22Rv1 (cell line): ENCODE measurements around the gene TBCCD1.

Experiments used
- H3K27ac ChIP-seq: fragments of 450-650 bp; 2 replicates; pipeline ENCODE4 v1.5.1; 2017
- ZFX ChIP-seq: fragments of 450-650 bp; IDR thresholded peaks from 2 replicates; pipeline ENCODE4 v1.6.1; 2017; ENCODE audit warnings: antibody characterized with exemption, borderline replicate concordance
- TF ChIP-seq, protein P1 (sequence below): fragments of 450-650 bp; IDR thresholded peaks from 2 replicates; pipeline ENCODE4 v1.5.1; 2017; ENCODE audit warnings: mild to moderate bottlenecking

The TBCCD1 gene

GRCh38 chr3:186612721-186613636, 45.8 kb upstream of the TBCCD1 start, which contains the start of gene AHSG:
AHSG (plus strand) TSS chr3:186613060; CDS start chr3:186613142, 82 bp downstream.
- no peak within 1 kb of the TSS for H3K27ac ChIP-seq
- TF ChIP-seq, protein P1, sequence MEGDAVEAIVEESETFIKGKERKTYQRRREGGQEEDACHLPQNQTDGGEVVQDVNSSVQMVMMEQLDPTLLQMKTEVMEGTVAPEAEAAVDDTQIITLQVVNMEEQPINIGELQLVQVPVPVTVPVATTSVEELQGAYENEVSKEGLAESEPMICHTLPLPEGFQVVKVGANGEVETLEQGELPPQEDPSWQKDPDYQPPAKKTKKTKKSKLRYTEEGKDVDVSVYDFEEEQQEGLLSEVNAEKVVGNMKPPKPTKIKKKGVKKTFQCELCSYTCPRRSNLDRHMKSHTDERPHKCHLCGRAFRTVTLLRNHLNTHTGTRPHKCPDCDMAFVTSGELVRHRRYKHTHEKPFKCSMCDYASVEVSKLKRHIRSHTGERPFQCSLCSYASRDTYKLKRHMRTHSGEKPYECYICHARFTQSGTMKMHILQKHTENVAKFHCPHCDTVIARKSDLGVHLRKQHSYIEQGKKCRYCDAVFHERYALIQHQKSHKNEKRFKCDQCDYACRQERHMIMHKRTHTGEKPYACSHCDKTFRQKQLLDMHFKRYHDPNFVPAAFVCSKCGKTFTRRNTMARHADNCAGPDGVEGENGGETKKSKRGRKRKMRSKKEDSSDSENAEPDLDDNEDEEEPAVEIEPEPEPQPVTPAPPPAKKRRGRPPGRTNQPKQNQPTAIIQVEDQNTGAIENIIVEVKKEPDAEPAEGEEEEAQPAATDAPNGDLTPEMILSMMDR: no peak
- no peak for TF ChIP-seq ZFX

DNA sequence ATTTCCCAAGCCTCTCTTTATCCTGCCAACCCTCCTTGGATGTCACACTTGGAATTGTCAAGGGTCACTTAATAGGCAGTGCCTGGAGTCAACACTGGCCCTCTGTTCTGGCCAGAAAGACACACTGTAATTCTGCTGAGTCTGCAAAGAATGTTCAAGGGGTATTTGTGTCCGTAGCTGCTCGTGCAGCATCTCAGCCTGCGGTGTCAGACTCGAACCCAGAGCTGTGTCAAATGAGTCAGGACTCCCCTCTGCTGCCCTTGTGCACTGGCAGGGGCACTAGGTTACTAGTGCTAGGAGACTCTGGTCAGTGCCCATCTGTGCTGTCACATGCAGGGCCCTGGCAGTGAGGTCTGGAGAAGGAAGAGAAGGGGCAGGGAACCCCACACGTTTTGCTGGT, 44.9 kb upstream of the TBCCD1 start:
- TF ChIP-seq, protein P1: no peak
- TF ChIP-seq ZFX: no peak
- no peak overlapping the region for H3K27ac ChIP-seq

GRCh38 chr3:186609247-186609868, 42.2 kb upstream of the TBCCD1 start:
- TF ChIP-seq, protein P1: peak; percentile 57
- no peak for TF ChIP-seq ZFX

DNA sequence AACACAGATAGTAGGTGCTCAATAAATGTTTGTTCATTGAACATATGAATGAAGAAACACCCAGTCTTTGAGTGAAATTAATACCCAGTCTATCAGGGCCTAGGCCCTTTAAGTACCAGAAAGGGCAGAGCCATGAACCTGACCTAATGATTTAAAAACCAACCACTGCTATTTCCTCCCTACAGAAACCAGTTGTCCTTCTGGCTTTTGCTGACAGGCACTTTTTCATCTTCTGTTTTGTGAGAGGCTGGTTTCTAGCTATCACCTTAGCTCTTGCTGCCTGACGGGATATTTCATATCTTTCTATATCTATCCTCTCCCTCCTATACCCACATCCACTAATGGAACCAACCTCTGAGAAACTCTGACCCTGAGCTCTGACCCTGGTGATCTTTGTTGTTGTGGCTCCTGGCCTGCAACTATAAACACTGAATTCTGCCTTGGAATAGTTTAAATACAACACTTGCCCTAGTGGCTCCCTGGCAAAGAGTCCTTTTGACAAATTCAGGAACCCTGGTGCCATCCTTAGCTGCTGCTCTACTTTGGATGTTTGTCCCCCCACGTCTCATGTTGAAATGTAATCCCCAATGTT, 41.6 kb upstream of the TBCCD1 start:
- H3K27ac ChIP-seq: no peak overlapping the region
- TF ChIP-seq, protein P1: no peak
- TF ChIP-seq ZFX: no peak

More at GRCh38 chr3:186609247-186609868, 42.2 kb upstream of the TBCCD1 start:
- no peak overlapping the region for H3K27ac ChIP-seq

DNA sequence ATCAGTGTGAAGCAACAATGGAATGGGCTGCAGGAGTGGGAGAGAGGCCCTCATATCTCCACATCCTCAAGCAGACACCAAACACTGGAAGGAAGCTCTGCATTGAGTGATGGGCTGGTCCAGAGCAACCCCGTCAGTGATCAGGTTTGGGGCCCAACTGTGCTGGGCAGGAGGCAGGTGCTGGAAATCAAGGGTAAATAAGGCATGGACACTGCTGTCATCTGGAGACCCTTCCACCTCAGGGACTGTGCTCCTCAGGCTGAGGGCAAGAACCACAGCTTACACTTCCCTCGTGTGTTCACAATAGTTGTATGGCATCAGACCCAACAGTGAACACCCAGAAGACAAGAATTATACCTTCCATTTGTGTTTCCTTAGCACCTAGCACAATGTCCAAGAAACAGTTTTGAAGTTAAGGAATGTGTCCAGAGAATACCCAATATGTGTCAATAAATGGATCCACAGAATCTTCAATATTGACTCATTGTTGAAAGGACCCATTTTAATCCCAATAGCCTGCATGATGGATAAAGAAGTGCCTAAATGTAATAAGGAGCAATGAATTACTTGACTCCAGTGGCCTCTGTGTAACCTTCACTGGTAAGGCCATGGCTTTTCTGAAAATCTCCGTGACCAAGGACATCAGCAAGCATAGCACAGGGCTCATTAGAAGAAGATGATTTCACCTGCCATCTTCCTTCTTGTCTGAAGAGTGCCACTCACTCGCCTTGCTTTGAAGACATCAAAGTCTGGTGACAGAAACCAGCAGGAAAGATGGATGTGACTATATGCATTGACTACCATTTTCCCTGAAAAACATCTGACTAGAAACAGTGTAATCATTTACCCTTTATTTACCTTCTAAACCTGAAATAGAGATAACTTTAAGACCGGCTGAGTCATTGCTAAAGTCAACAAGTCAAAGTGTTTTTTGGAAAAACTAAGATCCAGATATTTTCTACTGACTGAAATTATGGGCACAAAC, 38.7 kb upstream of the TBCCD1 start:
- no peak overlapping the region for H3K27ac ChIP-seq
- TF ChIP-seq ZFX: no peak
- TF ChIP-seq, protein P1: no peak

DNA sequence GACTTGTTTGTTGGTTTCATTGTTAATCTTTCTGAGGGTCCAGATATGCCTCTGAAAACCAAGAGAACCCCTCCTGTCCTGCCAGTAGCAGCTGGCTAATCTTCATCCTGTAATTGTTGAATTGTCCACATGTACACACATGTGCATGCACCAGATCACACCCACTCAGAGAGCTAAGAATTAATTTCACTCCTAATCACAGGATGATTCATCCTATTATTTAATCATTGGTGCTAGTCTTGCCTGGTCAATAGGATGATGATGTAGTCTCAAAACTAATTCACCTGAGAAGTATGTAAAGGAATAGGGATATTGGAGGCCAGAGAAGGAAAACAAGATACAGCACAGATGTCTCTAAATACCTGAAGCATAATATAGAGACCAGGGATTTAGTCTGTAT, 37.9 kb upstream of the TBCCD1 start:
- TF ChIP-seq, protein P1: no peak
- no peak for TF ChIP-seq ZFX
- no peak overlapping the region for H3K27ac ChIP-seq
